Spleen (tissue), 11 donors: ENCODE data around the gene SAP30BP. TPM values are rescaled to one million over a fixed set of nuclear protein-coding genes. Genes with fewer than 3 reads are reported as not detected.

Source experiments
- DNase-seq: peaks from one replicate; pipeline ENCODE4 v3.0.0-alpha.2; 2020
- H3K27ac ChIP-seq, 8 donors: fragments of 200-600 bp; sonication (generic) in 7 of 8; 1 replicate in 4 of 8; 2 replicates in 4 of 8; pipeline versions ENCODE4 v1.5.0 to v1.8.0; 2016 to 2021; ENCODE audit warnings: inconsistent platforms in 4 of 8, mild to moderate bottlenecking in 4 of 8, moderate library complexity in 1 of 8
- H3K27me3 ChIP-seq, 7 donors: fragments of 200-600 bp; sonication (generic) in 6 of 7; replicated peaks in 1 of 7; 1 replicate in 4 of 7; 2 replicates in 3 of 7; pipeline versions ENCODE4 v1.5.0 to v1.8.0; 2016 to 2021; ENCODE audit warnings: inconsistent platforms in 3 of 7, mild to moderate bottlenecking in 1 of 7
- H3K36me3 ChIP-seq, 6 donors: fragments of 200-600 bp; sonication (generic) in 5 of 6; 1 replicate in 4 of 6; 2 replicates in 2 of 6; pipeline versions ENCODE4 v1.5.0 to v1.8.0; 2016 to 2021; ENCODE audit warnings: inconsistent platforms in 2 of 6
- H3K4me1 ChIP-seq, 6 donors: fragments of 200-600 bp; sonication (generic) in 5 of 6; 1 replicate in 3 of 6; 2 replicates in 3 of 6; pipeline versions ENCODE4 v1.5.0 to v1.8.0; 2016 to 2021; ENCODE audit warnings: inconsistent platforms in 3 of 6
- H3K4me3 ChIP-seq, 8 donors: fragments of 200-600 bp; sonication (generic) in 7 of 8; 1 replicate in 4 of 8; 2 replicates in 4 of 8; pipeline versions ENCODE4 v1.5.0 to v1.8.0; 2016 to 2021; ENCODE audit warnings: inconsistent platforms in 4 of 8, mild to moderate bottlenecking in 4 of 8, moderate library complexity in 2 of 8
- H3K9me3 ChIP-seq, 8 donors: fragments of 200-600 bp; sonication (generic) in 7 of 8; 1 replicate in 4 of 8; 2 replicates in 4 of 8; pipeline versions ENCODE4 v1.5.0 to v1.8.0; 2016 to 2021; ENCODE audit warnings: inconsistent platforms in 4 of 8
- POLR2A ChIP-seq, 3 donors: fragments of 450-650 bp; IDR thresholded peaks; one replicate each; pipeline ENCODE4 v1.5.1; 2017; ENCODE audit warnings: antibody characterized with exemption in 3 of 3, mild to moderate bottlenecking in 1 of 3
- POLR2AphosphoS5 ChIP-seq, 3 donors: sonication (generic); formaldehyde crosslinking; IDR thresholded peaks; one replicate each; pipeline ENCODE4 v1.5.1; 2017; ENCODE audit warnings: antibody characterized with exemption in 3 of 3
- WGBS, 5 donors: extraction: QIAGEN DNeasy Blood & Tissue Kit in 3 of 5; methylation state at CpG; one replicate each; pipeline versions ENCODE4 v1.1.5 to v1.1.7; 2013 to 2018; 5-methylcytosine and 5-hydroxymethylcytosine counted together
- intact Hi-C: fragments of 100-400 bp; cut with DNase I; formaldehyde crosslinking; loops from one replicate; pipeline ENCODE4 v1.15.0; 2023; ENCODE audit warnings: low total_unique reads
- polyA plus RNA-seq, 3 donors: library from polyadenylated mRNA; stranded (reverse); fragments of 200-250 nt; gene quantifications; one replicate each; pipeline ENCODE4 v1.2.1, GENCODE V29; 2013
- total RNA-seq, 7 donors: library from RNA; depleted of rRNA in 3 of 7; stranded (reverse); fragments of >200 nt in 3 of 7; fragmentation: NEBNext Ultra II Directional in 4 of 7; extraction: Animal tissue kit (Norgen Biotek cat#: 25700) in 4 of 7; gene quantifications; one replicate each; pipeline versions ENCODE4 v1.1.0 to v1.2.1, GENCODE V29; 2016 to 2021
- TF ChIP-seq, protein P1 (sequence below), 11 experiments: fragments of 200-600 bp in 7 of 11; fragments of 450-650 bp in 4 of 11; sonication (generic) in 4 of 11; IDR thresholded peaks in 8 of 11; conservative IDR thresholded peaks in 3 of 11; 1 replicate in 7 of 11; 2 replicates in 4 of 11; pipeline versions ENCODE4 v1.4.0 to v1.8.0; 2016 to 2021; ENCODE audit warnings: antibody characterized with exemption in 11 of 11, inconsistent platforms in 4 of 11, mild to moderate bottlenecking in 1 of 11
- donor health status: healthy with polysubstance abuse.
- donor health status: DM: no; HTN: no; CAD: no; lungs with moderate emphysema.
- donor health status: DM: no; HTN: no; CAD: no.
- donor health status: Bipolar disorder and iron deficiency.
- donor health status: healthy.
- donor health status: DM: no; HTN: no; CAD: no.
- donor health status: DM: yes; HTN: yes; CAD: no.

Gene SAP30BP
- total and polyA plus RNA-seq, 10 donors: 53.8 to 110 (median 75.4) TPM

DNA sequence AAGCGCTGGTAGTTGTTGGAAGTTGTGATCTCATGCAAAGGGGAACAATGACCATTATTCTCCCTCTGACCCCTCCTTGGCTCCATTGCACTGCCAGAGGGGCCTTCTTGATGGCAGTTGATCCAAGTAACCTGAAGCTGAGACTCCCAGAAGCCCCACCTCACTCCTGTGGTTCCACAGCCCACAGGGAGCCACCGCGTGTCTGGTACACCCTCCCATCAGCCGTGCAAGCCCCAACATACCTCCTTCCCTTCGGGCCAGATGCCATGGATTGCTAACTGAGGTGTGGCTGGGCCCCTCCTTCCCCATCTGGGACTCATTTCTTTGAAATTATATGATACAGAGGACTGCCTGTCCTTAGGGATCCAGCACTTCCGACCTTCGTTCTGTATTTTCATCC, 17.8 kb downstream of the SAP30BP start:
- 84 to 96% (median 89%) methylated on average over 7 of the region's 7 CpGs for WGBS, 5 donors
- peak; percentile 37 for DNase-seq
- H3K36me3 ChIP-seq: peaks cover 0 to 49% (median 17%) of the 10 kb centered on the region in 6 donors
- no peak overlapping the region for H3K4me3 ChIP-seq
- no peak for TF ChIP-seq POLR2AphosphoS5 (IDR thresholded peaks at IDR 0.05)
- TF ChIP-seq, protein P1, sequence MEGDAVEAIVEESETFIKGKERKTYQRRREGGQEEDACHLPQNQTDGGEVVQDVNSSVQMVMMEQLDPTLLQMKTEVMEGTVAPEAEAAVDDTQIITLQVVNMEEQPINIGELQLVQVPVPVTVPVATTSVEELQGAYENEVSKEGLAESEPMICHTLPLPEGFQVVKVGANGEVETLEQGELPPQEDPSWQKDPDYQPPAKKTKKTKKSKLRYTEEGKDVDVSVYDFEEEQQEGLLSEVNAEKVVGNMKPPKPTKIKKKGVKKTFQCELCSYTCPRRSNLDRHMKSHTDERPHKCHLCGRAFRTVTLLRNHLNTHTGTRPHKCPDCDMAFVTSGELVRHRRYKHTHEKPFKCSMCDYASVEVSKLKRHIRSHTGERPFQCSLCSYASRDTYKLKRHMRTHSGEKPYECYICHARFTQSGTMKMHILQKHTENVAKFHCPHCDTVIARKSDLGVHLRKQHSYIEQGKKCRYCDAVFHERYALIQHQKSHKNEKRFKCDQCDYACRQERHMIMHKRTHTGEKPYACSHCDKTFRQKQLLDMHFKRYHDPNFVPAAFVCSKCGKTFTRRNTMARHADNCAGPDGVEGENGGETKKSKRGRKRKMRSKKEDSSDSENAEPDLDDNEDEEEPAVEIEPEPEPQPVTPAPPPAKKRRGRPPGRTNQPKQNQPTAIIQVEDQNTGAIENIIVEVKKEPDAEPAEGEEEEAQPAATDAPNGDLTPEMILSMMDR (IDR thresholded peaks at IDR 0.05 in 8 of 11, conservative IDR thresholded peaks at IDR 0.05 in 3 of 11): no peak
- TF ChIP-seq POLR2A (IDR thresholded peaks at IDR 0.05): no peak
- intact Hi-C loops: no loop called here
- H3K9me3 ChIP-seq: no peaks in the 10 kb centered on the region
- peaks cover 38 to 94% (median 77%) of the 10 kb centered on the region in 6 donors for H3K4me1 ChIP-seq
- peak overlapping the region in 7 of 8 donors; percentile 0 to 85 (median 78) for H3K27ac ChIP-seq
- H3K27me3 ChIP-seq: no peaks in the 10 kb centered on the region

DNA sequence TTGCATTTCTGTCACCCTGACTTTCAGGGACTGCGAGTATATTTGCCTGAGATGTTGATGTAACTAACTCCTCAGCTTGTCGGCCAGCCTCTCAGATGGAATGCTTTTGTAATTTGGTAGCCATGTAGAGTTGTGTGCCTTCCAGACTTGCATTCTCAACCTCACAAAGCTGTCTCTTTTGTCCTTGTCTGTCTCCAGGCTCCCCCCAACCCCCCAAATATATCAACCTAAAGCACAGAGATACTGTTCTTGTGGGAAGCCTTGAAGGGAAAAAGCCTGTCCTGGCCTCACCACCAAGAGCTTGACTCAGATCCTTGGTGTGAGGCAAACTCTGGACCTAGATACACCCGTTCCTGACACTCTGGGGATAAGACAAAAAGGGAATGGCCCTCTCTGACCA, 18.4 kb downstream of the SAP30BP start:
- 81 to 89% (median 86%) methylated on average over 3 of the region's 3 CpGs for WGBS, 5 donors
- Histone ChIP-seq H3K9me3 (no peaks in the 10 kb centered on the region), H3K27ac (peak overlapping the region in 7 of 8 donors; percentile 41 to 85 (median 78)), H3K36me3 (peaks cover 0 to 48% (median 13%) of the 10 kb centered on the region in 6 donors), H3K4me3 (no peak overlapping the region), H3K4me1 (peaks cover 43 to 94% (median 80%) of the 10 kb centered on the region in 6 donors), H3K27me3 (no peaks in the 10 kb centered on the region)
- TF ChIP-seq, protein P1 (IDR thresholded peaks at IDR 0.05 in 8 of 11, conservative IDR thresholded peaks at IDR 0.05 in 3 of 11): no peak
- TF ChIP-seq POLR2AphosphoS5 (IDR thresholded peaks at IDR 0.05) (no peak), POLR2A (IDR thresholded peaks at IDR 0.05) (no peak)
- intact Hi-C loops: no loop called here
- DNase-seq: no peak

DNA sequence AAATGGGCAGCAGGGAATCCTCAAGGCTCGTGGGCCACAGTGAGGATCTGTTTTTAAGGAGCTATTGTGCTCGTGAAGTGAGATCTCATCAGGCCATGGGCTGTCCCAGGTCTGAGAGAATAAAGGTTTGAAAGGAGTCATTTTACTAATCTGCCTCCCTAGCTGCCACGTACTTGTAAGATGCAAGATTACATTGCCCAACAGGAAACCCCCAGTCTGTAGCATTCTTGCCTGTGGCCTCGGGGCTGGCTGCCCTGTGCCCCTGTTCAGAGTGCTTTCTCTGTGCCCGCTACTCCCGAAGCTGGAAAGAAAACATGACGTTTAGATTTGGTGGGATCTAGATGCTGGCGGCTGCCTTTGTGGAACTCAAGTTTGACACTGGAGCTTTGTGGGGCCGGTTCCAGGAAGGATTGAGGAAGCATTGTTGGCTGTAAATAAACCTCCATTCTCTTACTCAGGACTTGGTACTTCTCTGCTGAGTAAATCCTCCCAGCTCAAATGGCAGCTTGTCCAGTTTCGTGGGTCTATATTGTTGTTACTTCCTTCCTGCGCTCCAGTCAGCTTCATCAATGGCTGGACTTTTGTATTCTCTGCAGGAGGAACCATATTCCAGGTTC, 21.2 kb downstream of the SAP30BP start:
- intact Hi-C loops: no loop called here
- DNase-seq: peak; percentile 71
- peaks cover 0 to 56% (median 11%) of the 10 kb centered on the region in 6 donors for H3K36me3 ChIP-seq
- peak overlapping the region; percentile 57 to 85 (median 80) for H3K27ac ChIP-seq
- no peaks in the 10 kb centered on the region for H3K9me3 ChIP-seq
- 26 to 47% (median 33%) methylated on average over 9 to 11 of the region's 11 CpGs for WGBS, 5 donors
- TF ChIP-seq POLR2A (IDR thresholded peaks at IDR 0.05) (no peak), POLR2AphosphoS5 (IDR thresholded peaks at IDR 0.05) (no peak)
- TF ChIP-seq, protein P1 (IDR thresholded peaks at IDR 0.05 in 8 of 11, conservative IDR thresholded peaks at IDR 0.05 in 3 of 11): no peak
- H3K4me1 ChIP-seq: peaks cover 43 to 100% (median 88%) of the 10 kb centered on the region in 6 donors
- no peaks in the 10 kb centered on the region for H3K27me3 ChIP-seq
- peak overlapping the region in 1 of 8 donors; percentile 14 for H3K4me3 ChIP-seq

DNA sequence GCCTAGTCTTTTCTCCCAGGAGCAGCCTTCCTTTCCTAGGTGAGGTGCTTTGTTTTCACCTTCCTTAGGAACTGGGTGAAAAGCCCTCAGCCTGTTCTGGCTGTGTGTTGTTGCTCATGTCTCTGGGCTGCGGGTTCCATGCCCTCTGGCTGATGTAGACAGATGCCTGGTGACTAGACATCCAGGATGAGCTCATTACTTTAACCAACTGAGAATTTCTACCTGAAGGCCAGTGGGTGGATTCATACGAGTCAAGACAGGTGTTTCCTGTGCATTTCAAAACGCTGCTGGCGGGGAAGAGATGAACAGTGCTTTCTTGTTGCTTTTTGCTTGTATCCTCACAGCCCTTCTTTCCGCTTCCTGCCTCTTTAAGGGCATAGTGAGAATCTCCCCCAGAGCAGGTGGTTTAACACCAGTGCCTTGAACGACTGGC, 22.3 kb downstream of the SAP30BP start:
- Histone ChIP-seq H3K9me3 (no peaks in the 10 kb centered on the region), H3K27ac (peak overlapping the region; percentile 57 to 85 (median 80)), H3K4me3 (peak overlapping the region in 1 of 8 donors; percentile 20), H3K4me1 (peaks cover 39 to 97% (median 81%) of the 10 kb centered on the region in 6 donors), H3K36me3 (peaks cover 0 to 63% (median 21%) of the 10 kb centered on the region in 6 donors), H3K27me3 (no peaks in the 10 kb centered on the region)
- intact Hi-C loops: no loop called here
- TF ChIP-seq, protein P1 (IDR thresholded peaks at IDR 0.05 in 8 of 11, conservative IDR thresholded peaks at IDR 0.05 in 3 of 11): no peak
- peak in 1 of 3 donors; percentile 53 for TF ChIP-seq POLR2AphosphoS5 (IDR thresholded peaks at IDR 0.05)
- whole genome bisulfite sequencing, 5 donors: 21 to 44% (median 29%) methylated on average over 6 of the region's 6 CpGs
- peak; percentile 63 for DNase-seq
